Measurements from ENCODE around the gene MAOB. TPM values are rescaled to one million over a fixed set of nuclear protein-coding genes. Genes with fewer than 3 reads are reported as not detected.

MAOB gene
- total and polyA plus RNA-seq, 2 donors (not counting 1 experiment from before 2014, with no cell fraction given), result not detected

DNA sequence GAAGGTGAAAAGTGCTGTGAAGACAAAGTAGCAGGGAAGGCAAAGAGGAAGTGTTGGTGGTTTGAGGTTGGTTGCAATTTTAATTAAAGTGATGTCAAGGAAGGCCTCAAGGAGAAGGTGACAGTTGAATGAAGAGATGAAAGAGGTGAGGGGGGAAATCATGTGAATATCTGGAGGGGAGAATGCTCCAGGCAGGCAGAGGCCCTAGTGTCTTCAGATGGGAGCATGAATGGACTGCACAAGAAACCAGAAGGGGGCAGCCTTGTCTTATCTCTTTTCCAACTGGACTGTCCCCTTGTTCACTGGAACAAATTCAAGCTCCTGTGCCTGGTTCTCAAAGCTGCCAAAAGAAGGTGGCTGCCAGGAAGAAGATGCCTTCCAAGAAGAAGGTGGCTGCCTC is 68.4 kb downstream of the MAOB start:
- Mint-ChIP-seq H3K27ac (no peak overlapping the region), H3K9me3 (ENCODE audit: insufficient read depth) (no peaks in the 10 kb centered on the region), H3K4me3 (no peak overlapping the region), H3K27me3 (peaks cover 9% of the 10 kb centered on the region), H3K4me1 (no peaks in the 10 kb centered on the region)
- Histone ChIP-seq H3K27me3 (replicated peaks in 1 of 4; ENCODE audit: control extremely low read depth in 1 of 4, control insufficient read depth in 3 of 4, insufficient read depth in 4 of 4, low read length in 3 of 4) (no peaks in the 10 kb centered on the region), H3K4me2 (replicated peaks; ENCODE audit: low read depth, low read length, poor library complexity, severe bottlenecking) (no peak overlapping the region), H3K4me3 (ENCODE audit: control extremely low read depth in 1 of 5, extremely low read depth in 1 of 5, insufficient read depth in 1 of 5, low read depth in 2 of 5, low read length in 4 of 5) (no peak overlapping the region), H3K27ac (ENCODE audit: low read length in 2 of 2) (no peak overlapping the region), H3K9me3 (ENCODE audit: control extremely low read depth in 1 of 3, control insufficient read depth in 2 of 3, insufficient read depth in 1 of 3, low read length in 2 of 3) (no peaks in the 10 kb centered on the region), H3K4me1 (ENCODE audit: control insufficient read depth in 2 of 2, insufficient read depth in 2 of 2, low read length in 2 of 2) (no peaks in the 10 kb centered on the region), H3K36me3 (replicated peaks in 1 of 2; ENCODE audit: control extremely low read depth in 1 of 2, control insufficient read depth in 1 of 2, extremely low read depth in 1 of 2, insufficient read depth in 2 of 2, low read length in 1 of 2) (no peaks in the 10 kb centered on the region), H3K9ac (ENCODE audit: low read length) (no peak overlapping the region), H3K79me2 (ENCODE audit: control insufficient read depth, insufficient read depth, low read length) (no peaks in the 10 kb centered on the region), H2AFZ (ENCODE audit: insufficient read depth, low read depth, low read length, poor library complexity, severe bottlenecking) (no peak overlapping the region), H4K20me1 (ENCODE audit: control insufficient read depth, insufficient read depth, low read length, poor library complexity, severe bottlenecking) (no peaks in the 10 kb centered on the region)
- DNase-seq (no peak), ATAC-seq (ENCODE audit: low read depth) (no peak)
- POLR2A ChIA-PET, result no interaction called here
- TF ChIP-seq, protein P1, sequence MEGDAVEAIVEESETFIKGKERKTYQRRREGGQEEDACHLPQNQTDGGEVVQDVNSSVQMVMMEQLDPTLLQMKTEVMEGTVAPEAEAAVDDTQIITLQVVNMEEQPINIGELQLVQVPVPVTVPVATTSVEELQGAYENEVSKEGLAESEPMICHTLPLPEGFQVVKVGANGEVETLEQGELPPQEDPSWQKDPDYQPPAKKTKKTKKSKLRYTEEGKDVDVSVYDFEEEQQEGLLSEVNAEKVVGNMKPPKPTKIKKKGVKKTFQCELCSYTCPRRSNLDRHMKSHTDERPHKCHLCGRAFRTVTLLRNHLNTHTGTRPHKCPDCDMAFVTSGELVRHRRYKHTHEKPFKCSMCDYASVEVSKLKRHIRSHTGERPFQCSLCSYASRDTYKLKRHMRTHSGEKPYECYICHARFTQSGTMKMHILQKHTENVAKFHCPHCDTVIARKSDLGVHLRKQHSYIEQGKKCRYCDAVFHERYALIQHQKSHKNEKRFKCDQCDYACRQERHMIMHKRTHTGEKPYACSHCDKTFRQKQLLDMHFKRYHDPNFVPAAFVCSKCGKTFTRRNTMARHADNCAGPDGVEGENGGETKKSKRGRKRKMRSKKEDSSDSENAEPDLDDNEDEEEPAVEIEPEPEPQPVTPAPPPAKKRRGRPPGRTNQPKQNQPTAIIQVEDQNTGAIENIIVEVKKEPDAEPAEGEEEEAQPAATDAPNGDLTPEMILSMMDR (IDR thresholded peaks at IDR 0.05), result no peak
- TF ChIP-seq EZH2 (IDR thresholded peaks at IDR 0.05; ENCODE audit: borderline replicate concordance, insufficient read depth, low read depth, low read length, poor library complexity, severe bottlenecking), result no peak
- CTCF ChIA-PET, result no interaction called here
- intact Hi-C loops (cut with micrococcal nuclease), result no loop called here

DNA sequence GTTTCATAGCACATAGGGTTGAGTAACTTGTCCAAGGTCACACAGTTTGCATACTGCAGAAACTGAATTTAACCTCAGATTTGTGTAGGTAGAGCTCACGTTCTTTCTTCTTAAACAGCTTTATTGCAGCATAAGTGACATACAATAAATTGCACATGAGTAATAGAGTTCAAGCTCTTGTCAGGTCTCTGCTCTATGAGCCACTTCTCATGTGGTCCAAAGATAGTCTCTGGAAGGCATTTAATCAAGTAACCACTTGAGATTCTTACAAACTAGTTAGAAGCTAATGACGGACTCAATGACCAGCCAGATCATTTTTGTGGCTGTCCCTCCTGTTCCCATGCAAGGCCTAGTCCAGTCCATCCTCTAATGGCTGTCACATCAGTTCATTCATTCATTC is 68.9 kb downstream of the MAOB start:
- intact Hi-C loops (cut with micrococcal nuclease), result no loop called here
- Histone ChIP-seq H3K36me3 (replicated peaks in 1 of 2; ENCODE audit: control extremely low read depth in 1 of 2, control insufficient read depth in 1 of 2, extremely low read depth in 1 of 2, insufficient read depth in 2 of 2, low read length in 1 of 2) (no peaks in the 10 kb centered on the region), H3K27ac (ENCODE audit: low read length in 2 of 2) (no peak overlapping the region), H3K4me2 (replicated peaks; ENCODE audit: low read depth, low read length, poor library complexity, severe bottlenecking) (no peak overlapping the region), H3K9ac (ENCODE audit: low read length) (no peak overlapping the region), H3K79me2 (ENCODE audit: control insufficient read depth, insufficient read depth, low read length) (no peaks in the 10 kb centered on the region), H3K27me3 (replicated peaks in 1 of 4; ENCODE audit: control extremely low read depth in 1 of 4, control insufficient read depth in 3 of 4, insufficient read depth in 4 of 4, low read length in 3 of 4) (no peaks in the 10 kb centered on the region), H3K9me3 (ENCODE audit: control extremely low read depth in 1 of 3, control insufficient read depth in 2 of 3, insufficient read depth in 1 of 3, low read length in 2 of 3) (no peaks in the 10 kb centered on the region), H3K4me3 (ENCODE audit: control extremely low read depth in 1 of 5, extremely low read depth in 1 of 5, insufficient read depth in 1 of 5, low read depth in 2 of 5, low read length in 4 of 5) (no peak overlapping the region), H3K4me1 (ENCODE audit: control insufficient read depth in 2 of 2, insufficient read depth in 2 of 2, low read length in 2 of 2) (no peaks in the 10 kb centered on the region), H2AFZ (ENCODE audit: insufficient read depth, low read depth, low read length, poor library complexity, severe bottlenecking) (no peak overlapping the region), H4K20me1 (ENCODE audit: control insufficient read depth, insufficient read depth, low read length, poor library complexity, severe bottlenecking) (no peaks in the 10 kb centered on the region)
- TF ChIP-seq, protein P1 (IDR thresholded peaks at IDR 0.05), result no peak
- no peak for TF ChIP-seq EZH2 (IDR thresholded peaks at IDR 0.05; ENCODE audit: borderline replicate concordance, insufficient read depth, low read depth, low read length, poor library complexity, severe bottlenecking)
- ChIA-PET CTCF (no interaction called here), POLR2A (no interaction called here)
- Mint-ChIP-seq H3K4me3 (no peak overlapping the region), H3K4me1 (no peaks in the 10 kb centered on the region), H3K9me3 (ENCODE audit: insufficient read depth) (no peaks in the 10 kb centered on the region), H3K27me3 (peaks cover 9% of the 10 kb centered on the region), H3K27ac (no peak overlapping the region)
- no peak for ATAC-seq (ENCODE audit: low read depth)
- DNase-seq, result no peak
- no CpG with 5 or more reads among the region's 2 CpGs for WGBS (ENCODE audit: insufficient coverage)

Measured in B cell (primary cell).